GM12801 (cell line): Measurements from ENCODE around the gene TRIM72.

Source experiments
- CTCF ChIP-seq: IDR thresholded peaks from one replicate; pipeline ENCODE4 v1.5.1; 2011; ENCODE audit warnings: control low read depth; ENCODE audit not compliant: insufficient read length; ENCODE audit errors: extremely low read depth

The TRIM72 gene

GRCh38 chr16:31224092-31224955, 10.4 kb downstream of the TRIM72 start:
- TF ChIP-seq CTCF: no peak

GRCh38 chr16:31225193-31225592, 11.3 kb downstream of the TRIM72 start:
- TF ChIP-seq CTCF: no peak

GRCh38 chr16:31228206-31228605, 14.3 kb downstream of the TRIM72 start:
- no peak for TF ChIP-seq CTCF

GRCh38 chr16:31229501-31229900, 15.6 kb downstream of the TRIM72 start:
- no peak for TF ChIP-seq CTCF

GRCh38 chr16:31238041-31238440, 24.1 kb downstream of the TRIM72 start:
- no peak for TF ChIP-seq CTCF

- TF ChIP-seq CTCF: no peak
Observed at GRCh38 chr16:31242206-31242605, 28.3 kb downstream of the TRIM72 start.

GRCh38 chr16:31243734-31244670, 30.1 kb downstream of the TRIM72 start:
- TF ChIP-seq CTCF: no peak
